ENCODE results near the gene RTL10.

GRCh38 chr22:19886605-19887255 is 32.1 kb upstream of the RTL10 start:
- TF ChIP-seq CTCF (IDR thresholded peaks at IDR 0.05) (no peak), POLR2A (IDR thresholded peaks at IDR 0.05) (no peak)
